Sigmoid colon (tissue), 7 donors: ENCODE data around the gene GINM1. TPM values are rescaled to one million over a fixed set of nuclear protein-coding genes. Genes with fewer than 3 reads are reported as not detected.

Experiments used
- DNase-seq: peaks from one replicate; pipeline ENCODE4 v3.0.0-alpha.2; 2019
- H3K27ac ChIP-seq, 4 donors: fragments of 200-600 bp; sonication (generic); one replicate each; pipeline ENCODE4 v1.5.1; 2016 to 2019; ENCODE audit warnings: mild to moderate bottlenecking in 1 of 4
- H3K27me3 ChIP-seq, 3 donors: fragments of 200-600 bp; sonication (generic); one replicate each; pipeline ENCODE4 v1.5.1; 2019; ENCODE audit warnings: mild to moderate bottlenecking in 1 of 3
- H3K36me3 ChIP-seq, 4 donors: fragments of 200-600 bp; sonication (generic); one replicate each; pipeline ENCODE4 v1.5.1; 2016 to 2019
- H3K4me1 ChIP-seq, 4 donors: fragments of 200-600 bp; sonication (generic); one replicate each; pipeline ENCODE4 v1.5.1; 2017 to 2019
- H3K4me3 ChIP-seq, 4 donors: fragments of 200-600 bp; sonication (generic); one replicate each; pipeline ENCODE4 v1.5.1; 2017 to 2019; ENCODE audit warnings: mild to moderate bottlenecking in 2 of 4, moderate library complexity in 1 of 4
- H3K9me3 ChIP-seq, 4 donors: fragments of 200-600 bp in 3 of 4; sonication (generic) in 3 of 4; one replicate each; pipeline versions ENCODE4 v1.5.1 to v1.6.1; 2013 to 2019
- CTCF ChIP-seq, 4 experiments: fragments of 450-650 bp in 3 of 4; fragments of 200-600 bp in 1 of 4; IDR thresholded peaks; one replicate each; pipeline ENCODE4 v1.5.1; 2016 to 2019; ENCODE audit warnings: antibody characterized with exemption in 4 of 4, mild to moderate bottlenecking in 3 of 4, moderate library complexity in 2 of 4
- EP300 ChIP-seq, 4 donors: sonication (generic); formaldehyde crosslinking; IDR thresholded peaks; one replicate each; pipeline ENCODE4 v1.6.1; 2017; ENCODE audit warnings: antibody characterized with exemption in 4 of 4
- POLR2A ChIP-seq, 2 donors: fragments of 450-650 bp; IDR thresholded peaks; one replicate each; pipeline ENCODE4 v1.6.1; 2016; ENCODE audit warnings: antibody characterized with exemption in 2 of 2, mild to moderate bottlenecking in 2 of 2, moderate library complexity in 2 of 2
- POLR2AphosphoS5 ChIP-seq, 4 donors: sonication (generic); formaldehyde crosslinking; IDR thresholded peaks; one replicate each; pipeline ENCODE4 v1.6.1; 2017; ENCODE audit warnings: antibody characterized with exemption in 4 of 4
- WGBS, 2 donors: extraction: QIAGEN DNeasy Blood & Tissue Kit; methylation state at CpG; one replicate each; pipeline ENCODE4 v1.1.7; 2013; 5-methylcytosine and 5-hydroxymethylcytosine counted together
- intact Hi-C: fragments of 100-400 bp; cut with DNase I; formaldehyde crosslinking; loops from one replicate; pipeline ENCODE4 v1.15.1; 2023
- polyA plus RNA-seq, 3 donors: library from polyadenylated mRNA; stranded (reverse); fragments of 200-250 nt; gene quantifications; one replicate each; pipeline ENCODE4 v1.2.3, GENCODE V29; 2013
- total RNA-seq, 4 donors: library from RNA; depleted of rRNA; stranded (reverse); fragments of >200 nt; gene quantifications; one replicate each; pipeline ENCODE4 v1.1.0, GENCODE V29; 2016
- donor health status: healthy with polysubstance abuse.
- donor health status: Bipolar disorder and iron deficiency.
- donor health status: healthy.

The GINM1 gene
- total and polyA plus RNA-seq, 7 donors: 15.5 to 82.4 (median 61.6) TPM

GRCh38 chr6:149581349-149581748 lies 15.2 kb downstream of the GINM1 start:
- H3K9me3 ChIP-seq: no peaks in the 10 kb centered on the region
- H3K4me3 ChIP-seq: no peak overlapping the region
- no peaks in the 10 kb centered on the region for H3K27me3 ChIP-seq
- H3K27ac ChIP-seq: no peak overlapping the region
- TF ChIP-seq POLR2A (IDR thresholded peaks at IDR 0.05) (no peak), CTCF (IDR thresholded peaks at IDR 0.05) (no peak), EP300 (IDR thresholded peaks at IDR 0.05) (no peak), POLR2AphosphoS5 (IDR thresholded peaks at IDR 0.05) (no peak)
- H3K4me1 ChIP-seq: no peaks in the 10 kb centered on the region
- intact Hi-C loops: no loop called here
- peaks cover 3 to 76% (median 15%) of the 10 kb centered on the region in 4 donors for H3K36me3 ChIP-seq
- no peak for DNase-seq
- 94 to 98% methylated on average over 5 of the region's 5 CpGs for WGBS, 2 donors

- intact Hi-C loops: no loop called here
- Histone ChIP-seq H3K4me1 (no peaks in the 10 kb centered on the region), H3K27me3 (no peaks in the 10 kb centered on the region), H3K27ac (no peak overlapping the region), H3K4me3 (no peak overlapping the region), H3K36me3 (peaks cover 0 to 95% (median 19%) of the 10 kb centered on the region in 4 donors), H3K9me3 (no peaks in the 10 kb centered on the region)
- WGBS, 2 donors: 95 to 99% methylated on average over 2 of the region's 2 CpGs
- TF ChIP-seq CTCF (IDR thresholded peaks at IDR 0.05): no peak
- no peak for TF ChIP-seq EP300 (IDR thresholded peaks at IDR 0.05)
- TF ChIP-seq POLR2A (IDR thresholded peaks at IDR 0.05): no peak
- no peak for TF ChIP-seq POLR2AphosphoS5 (IDR thresholded peaks at IDR 0.05)
- DNase-seq: no peak
Observed at GRCh38 chr6:149586149-149586548, 20.0 kb downstream of the GINM1 start.

- no peak overlapping the region for H3K27ac ChIP-seq
- DNase-seq: no peak
- no peak for TF ChIP-seq CTCF (IDR thresholded peaks at IDR 0.05)
- TF ChIP-seq POLR2A (IDR thresholded peaks at IDR 0.05): no peak
- TF ChIP-seq EP300 (IDR thresholded peaks at IDR 0.05): no peak
- TF ChIP-seq POLR2AphosphoS5 (IDR thresholded peaks at IDR 0.05): no peak
- intact Hi-C loops: no loop called here
- no peaks in the 10 kb centered on the region for H3K4me1 ChIP-seq
- no peaks in the 10 kb centered on the region for H3K9me3 ChIP-seq
- H3K27me3 ChIP-seq: no peaks in the 10 kb centered on the region
- no peak overlapping the region for H3K4me3 ChIP-seq
- 99 to 100% methylated on average over 2 of the region's 2 CpGs for WGBS, 2 donors
- H3K36me3 ChIP-seq: peaks cover 14 to 94% (median 25%) of the 10 kb centered on the region in 4 donors
Observed at GRCh38 chr6:149592983-149593382, 26.8 kb downstream of the GINM1 start.

- H3K4me3 ChIP-seq: no peak overlapping the region
- H3K27me3 ChIP-seq: no peaks in the 10 kb centered on the region
- H3K27ac ChIP-seq: no peak overlapping the region
- no peaks in the 10 kb centered on the region for H3K4me1 ChIP-seq
- no peak for DNase-seq
- H3K9me3 ChIP-seq: no peaks in the 10 kb centered on the region
- TF ChIP-seq POLR2AphosphoS5 (IDR thresholded peaks at IDR 0.05): no peak
- no peak for TF ChIP-seq CTCF (IDR thresholded peaks at IDR 0.05)
- no peak for TF ChIP-seq POLR2A (IDR thresholded peaks at IDR 0.05)
- TF ChIP-seq EP300 (IDR thresholded peaks at IDR 0.05): no peak
- WGBS, 2 donors: 100% methylated on average over 1 of the region's 1 CpG
- H3K36me3 ChIP-seq: peaks cover 14 to 94% (median 27%) of the 10 kb centered on the region in 4 donors
- intact Hi-C loops: no loop called here
Observed at GRCh38 chr6:149593408-149593807, 27.2 kb downstream of the GINM1 start.

GRCh38 chr6:149600508-149600907 lies 34.3 kb downstream of the GINM1 start:
- Histone ChIP-seq H3K4me1 (no peaks in the 10 kb centered on the region), H3K27me3 (no peaks in the 10 kb centered on the region), H3K4me3 (no peak overlapping the region), H3K9me3 (no peaks in the 10 kb centered on the region), H3K27ac (no peak overlapping the region), H3K36me3 (peaks cover 3 to 66% (median 13%) of the 10 kb centered on the region in 4 donors)
- no peak for DNase-seq
- TF ChIP-seq POLR2AphosphoS5 (IDR thresholded peaks at IDR 0.05) (no peak), EP300 (IDR thresholded peaks at IDR 0.05) (no peak), POLR2A (IDR thresholded peaks at IDR 0.05) (no peak), CTCF (IDR thresholded peaks at IDR 0.05) (no peak)
- 96% methylated on average over 4 of the region's 4 CpGs for WGBS, 2 donors
- intact Hi-C loops: no loop called here
